WTC11 (cell line): ENCODE measurements around the gene SYPL1. TPM values are rescaled to one million over a fixed set of nuclear protein-coding genes. Genes with fewer than 3 reads are reported as not detected.

ENCODE experiments used
- ATAC-seq: fragments of 200-7000 bp; cut with Tn5 transposase; 2 replicates; pipeline ENCODE4 v1.10.0; 2021; ENCODE audit warnings: mild to moderate bottlenecking, moderate library complexity
- CTCF ChIA-PET: fragments of 300-600 bp; sonication (Branson Sonifier 250); formaldehyde crosslinking; loops from one replicate; lab custom pipeline; 2021; ENCODE audit warnings: antibody characterized with exemption; lab: Charles Lee
- POLR2A ChIA-PET: fragments of 350-600 bp; sonication (Branson Sonifier 250); formaldehyde crosslinking; loops from one replicate; lab custom pipeline; 2021; ENCODE audit warnings: antibody characterized with exemption; lab: Charles Lee
- DNase-seq: peaks from one replicate; pipeline ENCODE4 v3.0.0; 2021; ENCODE audit warnings: low spot score
- H3K27ac Mint-ChIP-seq: 2 replicates; pipeline ENCODE4 v1.8.0; 2021; ENCODE audit warnings: mixed read lengths
- H3K27me3 Mint-ChIP-seq: 2 replicates; pipeline ENCODE4 v1.8.0; 2021; ENCODE audit warnings: low read depth, mild to moderate bottlenecking, moderate library complexity, mixed read lengths
- H3K36me3 Mint-ChIP-seq: 2 replicates; pipeline ENCODE4 v1.8.0; 2021; ENCODE audit warnings: mixed read lengths
- H3K4me1 Mint-ChIP-seq: 2 replicates; pipeline ENCODE4 v1.8.0; 2022; ENCODE audit warnings: mixed read lengths
- H3K4me3 Mint-ChIP-seq: 2 replicates; pipeline ENCODE4 v1.8.0; 2021; ENCODE audit warnings: mild to moderate bottlenecking, moderate library complexity, mixed read lengths
- H3K9me3 Mint-ChIP-seq: 2 replicates; pipeline ENCODE4 v1.8.0; 2021; ENCODE audit warnings: mixed read lengths
- ATF1 ChIP-seq: sonication (generic); formaldehyde crosslinking; IDR thresholded peaks from 2 replicates; pipeline ENCODE4 v1.8.1; 2023; ENCODE audit warnings: mild to moderate bottlenecking, moderate library complexity, missing genetic modification reagents
- CBFB ChIP-seq: sonication (generic); formaldehyde crosslinking; IDR thresholded peaks from 2 replicates; pipeline ENCODE4 v1.8.1; 2022; ENCODE audit warnings: mild to moderate bottlenecking, low read depth, missing genetic modification reagents
- CREM ChIP-seq: sonication (generic); formaldehyde crosslinking; IDR thresholded peaks from 2 replicates; pipeline ENCODE4 v1.8.1; 2022; ENCODE audit warnings: mild to moderate bottlenecking, missing genetic modification reagents, moderate library complexity
- ERG ChIP-seq: fragments of 250-450 bp; sonication (Bioruptor Pico); IDR thresholded peaks from 2 replicates; pipeline ENCODE4 v1.8.0; 2021; ENCODE audit warnings: mild to moderate bottlenecking
- ETV6 ChIP-seq: sonication (generic); formaldehyde crosslinking; IDR thresholded peaks from 2 replicates; pipeline ENCODE4 v1.8.1; 2022; ENCODE audit warnings: mild to moderate bottlenecking, missing genetic modification reagents
- HMGA2 ChIP-seq: fragments of 250-450 bp; sonication (Bioruptor Pico); IDR thresholded peaks from 2 replicates; pipeline ENCODE4 v1.4.0; 2021; ENCODE audit warnings: mild to moderate bottlenecking, moderate library complexity
- IRF1 ChIP-seq: sonication (generic); formaldehyde crosslinking; IDR thresholded peaks from 2 replicates; pipeline ENCODE4 v1.8.0; 2023; ENCODE audit warnings: missing genetic modification reagents
- NFYB ChIP-seq: sonication (generic); formaldehyde crosslinking; conservative IDR thresholded peaks from 2 replicates; pipeline ENCODE4 v1.8.0; 2022; ENCODE audit warnings: low read depth, missing genetic modification reagents
- NR2C2 ChIP-seq: sonication (generic); formaldehyde crosslinking; IDR thresholded peaks from 2 replicates; pipeline ENCODE4 v1.8.0; 2022; ENCODE audit warnings: mild to moderate bottlenecking, missing genetic modification reagents
- RORB ChIP-seq: fragments of 250-450 bp; sonication (Bioruptor Pico); IDR thresholded peaks from 2 replicates; pipeline ENCODE4 v1.9.0; 2021; ENCODE audit warnings: mild to moderate bottlenecking
- SMAD4 ChIP-seq: sonication (generic); formaldehyde crosslinking; IDR thresholded peaks from 2 replicates; pipeline ENCODE4 v1.8.0; 2022; ENCODE audit warnings: mild to moderate bottlenecking, missing genetic modification reagents
- STAT6 ChIP-seq: sonication (generic); formaldehyde crosslinking; conservative IDR thresholded peaks from 2 replicates; pipeline ENCODE4 v1.8.1; 2023; ENCODE audit warnings: mild to moderate bottlenecking, low read depth, missing genetic modification reagents, moderate library complexity
- TEAD4 ChIP-seq: sonication (generic); formaldehyde crosslinking; IDR thresholded peaks from 2 replicates; pipeline ENCODE4 v1.8.0; 2022; ENCODE audit warnings: mild to moderate bottlenecking, missing genetic modification reagents
- TP53 ChIP-seq: sonication (generic); formaldehyde crosslinking; IDR thresholded peaks from 2 replicates; pipeline ENCODE4 v1.8.1; 2023; ENCODE audit warnings: mild to moderate bottlenecking, missing genetic modification reagents
- USF1 ChIP-seq: sonication (generic); formaldehyde crosslinking; IDR thresholded peaks from 2 replicates; pipeline ENCODE4 v1.8.0; 2022; ENCODE audit warnings: mild to moderate bottlenecking, missing genetic modification reagents
- ZNF138 ChIP-seq: sonication (generic); formaldehyde crosslinking; conservative IDR thresholded peaks from 2 replicates; pipeline ENCODE4 v1.8.1; 2022; ENCODE audit warnings: mild to moderate bottlenecking, moderate library complexity, missing genetic modification reagents
- ZNF219 ChIP-seq: sonication (generic); formaldehyde crosslinking; IDR thresholded peaks from 2 replicates; pipeline ENCODE4 v1.8.0; 2023; ENCODE audit warnings: missing genetic modification reagents, mild to moderate bottlenecking, borderline replicate concordance
- ZNF232 ChIP-seq: sonication (generic); formaldehyde crosslinking; IDR thresholded peaks from 2 replicates; pipeline ENCODE4 v1.8.0; 2022; ENCODE audit warnings: mild to moderate bottlenecking, missing genetic modification reagents
- ZNF263 ChIP-seq: sonication (generic); formaldehyde crosslinking; IDR thresholded peaks from 2 replicates; pipeline ENCODE4 v1.8.1; 2022; ENCODE audit warnings: low read depth, mild to moderate bottlenecking, moderate library complexity, missing genetic modification reagents
- ZNF317 ChIP-seq: sonication (generic); formaldehyde crosslinking; IDR thresholded peaks from 2 replicates; pipeline ENCODE4 v1.8.1; 2023; ENCODE audit warnings: low read depth, mild to moderate bottlenecking, moderate library complexity, missing genetic modification reagents, borderline replicate concordance
- total RNA-seq: library from RNA; stranded (reverse); gene quantifications from 3 replicates; pipeline ENCODE4 v1.2.3, GENCODE V29; 2021
- TF ChIP-seq, protein P1 (sequence below): sonication (generic); formaldehyde crosslinking; IDR thresholded peaks from 2 replicates; pipeline ENCODE4 v1.8.0; 2023; ENCODE audit warnings: missing genetic modification reagents, mild to moderate bottlenecking, borderline replicate concordance
- TF ChIP-seq, protein P2 (sequence below): sonication (generic); formaldehyde crosslinking; IDR thresholded peaks from 2 replicates; pipeline ENCODE4 v1.8.0; 2022; ENCODE audit warnings: mild to moderate bottlenecking, missing genetic modification reagents

SYPL1 gene
- total RNA-seq, 1 experiment from 2014 or later = 54.8 TPM

DNA sequence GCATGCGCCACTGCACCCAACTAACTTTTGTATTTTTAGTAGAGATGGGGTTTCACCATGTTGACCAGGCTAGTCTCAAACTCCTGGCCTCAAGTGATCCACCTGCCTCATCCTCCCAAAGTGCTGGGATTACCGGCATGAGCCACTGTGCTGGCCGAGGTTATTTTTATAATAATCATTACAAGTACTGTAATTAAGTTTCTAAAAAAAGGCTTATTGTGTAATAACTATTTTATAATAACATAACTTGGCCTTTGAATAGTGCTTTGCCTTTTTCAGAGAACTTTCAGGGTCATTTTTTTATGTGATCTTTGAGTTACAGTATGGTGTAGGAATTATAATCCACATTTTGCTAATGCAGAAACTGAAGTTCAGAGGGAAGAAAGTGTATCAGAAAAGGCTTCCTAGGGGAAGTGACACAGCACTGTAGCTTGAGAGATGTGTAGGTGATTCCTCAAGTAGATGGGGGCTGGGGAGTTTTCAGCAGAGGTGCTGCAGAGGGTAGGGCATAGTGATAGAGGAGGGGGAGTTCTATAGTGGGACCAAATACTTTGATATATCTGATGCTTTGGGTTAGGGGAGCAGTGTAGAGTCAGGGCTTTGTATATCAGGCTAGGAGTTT, 9.2 kb upstream of the SYPL1 start:
- H3K4me3 Mint-ChIP-seq = no peak overlapping the region
- no peaks in the 10 kb centered on the region for H3K9me3 Mint-ChIP-seq
- ChIA-PET POLR2A (no interaction called here), CTCF (no interaction called here)
- TF ChIP-seq STAT6 (CRISPR knock-in tag) = no peak
- TF ChIP-seq, protein P1, sequence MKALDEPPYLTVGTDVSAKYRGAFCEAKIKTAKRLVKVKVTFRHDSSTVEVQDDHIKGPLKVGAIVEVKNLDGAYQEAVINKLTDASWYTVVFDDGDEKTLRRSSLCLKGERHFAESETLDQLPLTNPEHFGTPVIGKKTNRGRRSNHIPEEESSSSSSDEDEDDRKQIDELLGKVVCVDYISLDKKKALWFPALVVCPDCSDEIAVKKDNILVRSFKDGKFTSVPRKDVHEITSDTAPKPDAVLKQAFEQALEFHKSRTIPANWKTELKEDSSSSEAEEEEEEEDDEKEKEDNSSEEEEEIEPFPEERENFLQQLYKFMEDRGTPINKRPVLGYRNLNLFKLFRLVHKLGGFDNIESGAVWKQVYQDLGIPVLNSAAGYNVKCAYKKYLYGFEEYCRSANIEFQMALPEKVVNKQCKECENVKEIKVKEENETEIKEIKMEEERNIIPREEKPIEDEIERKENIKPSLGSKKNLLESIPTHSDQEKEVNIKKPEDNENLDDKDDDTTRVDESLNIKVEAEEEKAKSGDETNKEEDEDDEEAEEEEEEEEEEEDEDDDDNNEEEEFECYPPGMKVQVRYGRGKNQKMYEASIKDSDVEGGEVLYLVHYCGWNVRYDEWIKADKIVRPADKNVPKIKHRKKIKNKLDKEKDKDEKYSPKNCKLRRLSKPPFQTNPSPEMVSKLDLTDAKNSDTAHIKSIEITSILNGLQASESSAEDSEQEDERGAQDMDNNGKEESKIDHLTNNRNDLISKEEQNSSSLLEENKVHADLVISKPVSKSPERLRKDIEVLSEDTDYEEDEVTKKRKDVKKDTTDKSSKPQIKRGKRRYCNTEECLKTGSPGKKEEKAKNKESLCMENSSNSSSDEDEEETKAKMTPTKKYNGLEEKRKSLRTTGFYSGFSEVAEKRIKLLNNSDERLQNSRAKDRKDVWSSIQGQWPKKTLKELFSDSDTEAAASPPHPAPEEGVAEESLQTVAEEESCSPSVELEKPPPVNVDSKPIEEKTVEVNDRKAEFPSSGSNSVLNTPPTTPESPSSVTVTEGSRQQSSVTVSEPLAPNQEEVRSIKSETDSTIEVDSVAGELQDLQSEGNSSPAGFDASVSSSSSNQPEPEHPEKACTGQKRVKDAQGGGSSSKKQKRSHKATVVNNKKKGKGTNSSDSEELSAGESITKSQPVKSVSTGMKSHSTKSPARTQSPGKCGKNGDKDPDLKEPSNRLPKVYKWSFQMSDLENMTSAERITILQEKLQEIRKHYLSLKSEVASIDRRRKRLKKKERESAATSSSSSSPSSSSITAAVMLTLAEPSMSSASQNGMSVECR (CRISPR knock-in tag) = no peak
- no peaks in the 10 kb centered on the region for H3K27me3 Mint-ChIP-seq
- ATAC-seq = no peak
- peaks cover 30% of the 10 kb centered on the region for H3K4me1 Mint-ChIP-seq
- H3K36me3 Mint-ChIP-seq = no peaks in the 10 kb centered on the region
- H3K27ac Mint-ChIP-seq = peak overlapping the region; percentile 34; the same call in 1 of the 2 replicates
- no peak for DNase-seq

- TF ChIP-seq, protein P2, sequence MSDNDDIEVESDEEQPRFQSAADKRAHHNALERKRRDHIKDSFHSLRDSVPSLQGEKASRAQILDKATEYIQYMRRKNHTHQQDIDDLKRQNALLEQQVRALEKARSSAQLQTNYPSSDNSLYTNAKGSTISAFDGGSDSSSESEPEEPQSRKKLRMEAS (CRISPR knock-in tag) = no peak
- TF ChIP-seq SMAD4 = no peak
- TF ChIP-seq CBFB (CRISPR knock-in tag) = no peak
- TF ChIP-seq RORB (CRISPR knock-in tag) = no peak
- TF ChIP-seq TP53 (CRISPR knock-in tag) = no peak
- TF ChIP-seq NR2C2 (CRISPR knock-in tag) = no peak
- TF ChIP-seq ZNF263 = no peak
- no peak for TF ChIP-seq TEAD4 (CRISPR knock-in tag)
- TF ChIP-seq NFYB (CRISPR knock-in tag) = no peak
- no peak for TF ChIP-seq ETV6
- no peak for TF ChIP-seq HMGA2 (CRISPR knock-in tag)
- no peak for TF ChIP-seq ZNF317 (CRISPR knock-in tag)
- no peak for TF ChIP-seq IRF1 (CRISPR knock-in tag)
- TF ChIP-seq ZNF138 (CRISPR knock-in tag) = no peak
- no peak for TF ChIP-seq ERG (CRISPR knock-in tag)
- TF ChIP-seq ZNF232 (CRISPR knock-in tag) = no peak
- TF ChIP-seq CREM = no peak
- TF ChIP-seq ZNF219 (CRISPR knock-in tag) = no peak
- no peak for TF ChIP-seq ATF1 (CRISPR knock-in tag)
- TF ChIP-seq USF1 (CRISPR knock-in tag) = no peak
- H3K27ac Mint-ChIP-seq = no peak overlapping the region
- ChIA-PET POLR2A (no interaction called here), CTCF (no interaction called here)
- no peaks in the 10 kb centered on the region for H3K36me3 Mint-ChIP-seq
- ATAC-seq (no peak), DNase-seq (no peak)
- peaks cover 30% of the 10 kb centered on the region for H3K4me1 Mint-ChIP-seq
- no peaks in the 10 kb centered on the region for H3K9me3 Mint-ChIP-seq
- H3K27me3 Mint-ChIP-seq = no peaks in the 10 kb centered on the region
- no peak overlapping the region for H3K4me3 Mint-ChIP-seq
Observed at GRCh38 chr7:106120500-106120899, 8.4 kb upstream of the SYPL1 start.
